Common myeloid progenitor, CD34-positive (primary cell): ENCODE data around the gene KHDC1.
"Not testable (repeated sequence)": the region's sequence is repeated elsewhere in the genome, so short reads cannot be mapped to it uniquely, and the experiment has no call there.

ENCODE experiments used
- CTCF ChIA-PET: fragments of 350-600 bp; sonication (Branson Sonifier 250); formaldehyde crosslinking; loops from one replicate; lab custom pipeline; 2021; ENCODE audit warnings: antibody characterized with exemption; lab: Charles Lee
- POLR2A ChIA-PET: fragments of 350-600 bp; sonication (Branson Sonifier 250); formaldehyde crosslinking; loops from one replicate; lab custom pipeline; 2021; ENCODE audit warnings: antibody characterized with exemption; lab: Charles Lee
- DNase-seq, 3 donors: peaks; one replicate each; pipeline versions ENCODE4 v3.0.0 to v3.0.0-alpha.2; 2013
- H3K27ac ChIP-seq, 2 experiments: 1 replicate in 1 of 2; 2 replicates in 1 of 2; pipeline ENCODE4 v1.7.0; 2013; ENCODE audit warnings: inconsistent platforms in 2 of 2, low read length in 2 of 2, mild to moderate bottlenecking in 2 of 2, low read depth in 1 of 2, moderate library complexity in 1 of 2; ENCODE audit not compliant: severe bottlenecking in 2 of 2, insufficient read depth in 1 of 2, poor library complexity in 1 of 2
- H3K27me3 ChIP-seq, 5 experiments: replicated peaks in 2 of 5; 1 replicate in 3 of 5; 2 replicates in 2 of 5; pipeline versions ENCODE4 v1.6.1 to v1.7.0; 2013; ENCODE audit warnings: low read length in 4 of 5, mild to moderate bottlenecking in 2 of 5, moderate library complexity in 2 of 5, inconsistent platforms in 1 of 5; ENCODE audit not compliant: insufficient read depth in 5 of 5, control insufficient read depth in 4 of 5
- H3K36me3 ChIP-seq, 4 experiments: 1 replicate in 2 of 4; 2 replicates in 2 of 4; pipeline versions ENCODE4 v1.6.1 to v1.7.0; 2013; ENCODE audit warnings: low read length in 3 of 4, control low read depth in 1 of 4, mild to moderate bottlenecking in 1 of 4; ENCODE audit not compliant: control insufficient read depth in 4 of 4, insufficient read depth in 4 of 4
- H3K4me1 ChIP-seq, 4 experiments: 1 replicate in 3 of 4; 2 replicates in 1 of 4; pipeline versions ENCODE4 v1.6.1 to v1.7.1; 2013; ENCODE audit warnings: low read length in 3 of 4, mild to moderate bottlenecking in 3 of 4, control low read depth in 1 of 4, inconsistent platforms in 1 of 4, moderate library complexity in 1 of 4; ENCODE audit not compliant: control insufficient read depth in 4 of 4, insufficient read depth in 4 of 4; ENCODE audit errors: control extremely low read depth in 1 of 4
- H3K4me3 ChIP-seq, 7 experiments: 1 replicate in 4 of 7; 2 replicates in 3 of 7; pipeline versions ENCODE4 v1.5.1 to v1.7.0; 2013; ENCODE audit warnings: mild to moderate bottlenecking in 7 of 7, low read length in 6 of 7, moderate library complexity in 6 of 7, inconsistent platforms in 2 of 7, low read depth in 2 of 7, control low read depth in 1 of 7; ENCODE audit not compliant: insufficient read depth in 4 of 7, control insufficient read depth in 1 of 7; ENCODE audit errors: extremely low read depth in 1 of 7
- H3K9me3 ChIP-seq, 5 experiments: 1 replicate in 4 of 5; 2 replicates in 1 of 5; pipeline versions ENCODE4 v1.6.1 to v1.7.1; 2013; ENCODE audit warnings: low read length in 4 of 5, mild to moderate bottlenecking in 2 of 5, inconsistent platforms in 1 of 5, low read depth in 1 of 5, moderate library complexity in 1 of 5; ENCODE audit not compliant: control insufficient read depth in 4 of 5, insufficient read depth in 2 of 5; ENCODE audit errors: control extremely low read depth in 1 of 5
- WGBS: methylation state at CpG from one replicate; pipeline ENCODE4 v1.1.5; 2013; ENCODE audit not compliant: insufficient coverage; 5-methylcytosine and 5-hydroxymethylcytosine counted together

Gene KHDC1

DNA sequence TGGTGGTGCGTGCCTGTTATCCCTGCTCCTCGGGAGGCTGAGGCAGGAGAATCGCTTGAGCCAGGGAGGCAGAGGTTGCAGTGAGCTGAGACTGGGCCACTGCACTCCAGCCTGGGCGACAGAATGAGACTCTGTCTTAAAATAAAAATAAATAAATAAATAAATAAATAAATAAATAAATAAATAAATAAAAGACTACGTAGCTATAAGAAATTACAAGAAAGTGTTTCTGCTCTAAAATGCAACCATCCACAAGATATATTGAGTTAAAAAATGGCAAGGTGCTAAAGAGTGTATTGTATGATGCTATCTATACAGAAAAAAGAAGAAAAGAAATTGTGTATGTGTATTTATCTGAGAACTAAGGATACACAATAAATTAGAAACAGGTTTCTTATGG is 8.7 kb downstream of the KHDC1 start:
- H3K4me3 ChIP-seq, H3K36me3 ChIP-seq, H3K27me3 ChIP-seq, H3K27ac ChIP-seq, H3K4me1 ChIP-seq, POLR2A ChIA-PET, DNase-seq, H3K9me3 ChIP-seq, CTCF ChIA-PET: not testable (repeated sequence)
- 100% methylated on average over 3 of the region's 5 CpGs for WGBS

DNA sequence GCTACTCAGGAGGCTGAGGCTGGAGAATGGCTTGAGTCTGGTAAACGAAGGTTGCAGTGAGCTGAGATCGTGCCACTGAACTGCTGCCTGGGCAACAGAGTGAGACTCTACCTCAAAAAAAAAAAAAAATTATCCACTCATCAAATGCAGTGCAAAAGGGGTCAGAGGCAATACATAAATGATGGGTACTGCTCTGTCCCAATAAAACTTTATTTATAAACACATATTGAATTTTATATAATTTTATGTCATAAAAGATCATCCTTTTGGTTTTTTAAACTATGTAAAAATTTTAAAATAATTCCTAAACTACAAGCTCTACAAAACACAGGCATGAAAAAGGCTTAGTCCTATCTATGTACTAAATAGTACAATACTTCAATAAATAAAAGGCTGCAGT is 10.3 kb downstream of the KHDC1 start:
- DNase-seq = no peak
- CTCF ChIA-PET = interaction anchor here (0.7 kb wide), 1 partner anchor 821 kb away, joined by 3 read pairs; no protein-coding TSS in a partner anchor
- no peak overlapping the region for H3K27ac ChIP-seq
- H3K4me3 ChIP-seq = no peak overlapping the region
- POLR2A ChIA-PET = interaction anchor here (0.6 kb wide), 1 partner anchor 12 kb away, joined by 3 read pairs; no protein-coding TSS in a partner anchor
- no peaks in the 10 kb centered on the region for H3K9me3 ChIP-seq
- 100% methylated on average over 1 of the region's 2 CpGs for WGBS
- H3K36me3 ChIP-seq = no peaks in the 10 kb centered on the region
- no peaks in the 10 kb centered on the region for H3K27me3 ChIP-seq
- H3K4me1 ChIP-seq = no peaks in the 10 kb centered on the region

DNA sequence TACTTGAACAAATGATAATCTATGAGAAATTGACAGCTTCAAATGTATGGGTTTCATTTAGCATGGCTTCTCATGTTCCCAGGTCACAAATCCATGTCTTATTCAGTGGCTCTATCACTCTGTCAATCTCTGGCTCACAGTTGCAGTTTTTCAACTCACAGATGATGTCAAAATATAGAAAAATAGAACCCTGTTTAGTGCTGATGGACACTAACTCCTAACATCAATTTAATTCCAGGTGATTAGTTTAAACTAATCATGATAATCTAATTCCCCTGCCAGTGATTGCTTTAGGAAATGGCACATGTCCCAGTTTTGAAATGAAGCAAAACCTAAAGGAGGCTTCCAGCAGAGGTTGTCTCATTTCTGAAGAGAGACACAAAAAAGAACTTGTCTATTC is 13.0 kb downstream of the KHDC1 start:
- Histone ChIP-seq H3K27ac (no peak overlapping the region), H3K36me3 (no peaks in the 10 kb centered on the region), H3K4me3 (no peak overlapping the region), H3K4me1 (no peaks in the 10 kb centered on the region), H3K27me3 (no peaks in the 10 kb centered on the region), H3K9me3 (no peaks in the 10 kb centered on the region)
- ChIA-PET CTCF (no interaction called here), POLR2A (no interaction called here)
- no peak for DNase-seq

DNA sequence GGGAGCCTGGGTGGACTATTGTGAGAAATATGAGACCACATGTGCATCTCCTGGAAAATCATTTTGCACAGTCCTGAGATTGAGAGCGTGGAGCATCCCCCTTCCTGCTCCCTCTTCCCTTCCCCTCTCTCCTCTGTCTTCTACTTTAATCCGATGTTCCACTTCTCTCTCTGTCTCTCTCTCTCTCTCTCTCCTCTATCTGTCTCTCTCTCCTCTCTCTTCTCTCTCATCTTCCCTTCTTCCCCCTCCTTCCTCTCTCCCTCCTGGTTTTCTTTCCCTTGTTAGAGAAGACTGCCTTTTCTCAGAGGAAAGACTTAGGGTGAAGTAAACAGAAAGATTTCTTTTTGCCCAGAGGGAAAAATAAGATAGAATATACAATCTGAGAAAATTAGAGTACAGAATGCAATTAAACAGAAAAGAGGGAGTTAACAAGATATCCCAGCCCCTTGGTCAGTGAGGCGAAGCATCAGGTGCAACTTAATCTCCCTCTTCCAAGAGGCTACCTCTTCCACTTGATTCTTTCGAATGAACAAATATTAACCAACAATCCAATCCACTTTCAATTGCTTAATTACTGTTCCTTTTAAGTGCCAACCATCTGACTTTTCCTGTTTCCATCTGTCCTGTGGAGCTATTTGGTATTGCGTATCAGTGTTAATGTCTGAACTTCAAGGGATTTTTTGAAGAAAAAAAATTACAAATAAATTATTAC is 14.6 kb downstream of the KHDC1 start:
- Histone ChIP-seq H3K4me1 (no peaks in the 10 kb centered on the region), H3K27me3 (no peaks in the 10 kb centered on the region), H3K4me3 (no peak overlapping the region), H3K36me3 (no peaks in the 10 kb centered on the region), H3K9me3 (no peaks in the 10 kb centered on the region), H3K27ac (no peak overlapping the region)
- no peak for DNase-seq
- CTCF ChIA-PET = no interaction called here
- POLR2A ChIA-PET = no interaction called here
- WGBS = 84% methylated on average over 2 of the region's 5 CpGs

DNA sequence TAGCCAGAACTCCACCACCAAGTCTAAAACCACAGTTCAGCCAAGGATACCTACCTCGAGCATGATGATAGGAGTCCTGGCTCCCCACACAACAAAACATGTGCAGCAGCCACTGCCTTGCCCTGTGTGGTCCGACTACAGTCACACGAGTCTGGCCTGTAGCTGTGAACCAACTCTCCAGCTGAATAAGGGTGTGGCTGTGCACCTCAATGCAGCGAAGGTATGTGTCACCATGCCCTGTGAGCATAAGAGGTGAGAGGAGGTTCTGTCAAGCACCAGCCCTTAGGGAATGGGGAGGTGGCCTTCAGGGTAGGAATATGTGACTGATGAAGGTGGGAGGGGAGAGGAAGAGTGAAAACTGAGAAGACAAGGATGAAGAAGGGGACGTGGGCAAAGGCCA is 21.0 kb downstream of the KHDC1 start:
- H3K4me1 ChIP-seq = no peaks in the 10 kb centered on the region
- ChIA-PET CTCF (no interaction called here), POLR2A (no interaction called here)
- no peak for DNase-seq
- no peak overlapping the region for H3K27ac ChIP-seq
- H3K36me3 ChIP-seq = no peaks in the 10 kb centered on the region
- no peaks in the 10 kb centered on the region for H3K9me3 ChIP-seq
- 94% methylated on average over 3 of the region's 5 CpGs for WGBS
- no peak overlapping the region for H3K4me3 ChIP-seq
- H3K27me3 ChIP-seq = no peaks in the 10 kb centered on the region

DNA sequence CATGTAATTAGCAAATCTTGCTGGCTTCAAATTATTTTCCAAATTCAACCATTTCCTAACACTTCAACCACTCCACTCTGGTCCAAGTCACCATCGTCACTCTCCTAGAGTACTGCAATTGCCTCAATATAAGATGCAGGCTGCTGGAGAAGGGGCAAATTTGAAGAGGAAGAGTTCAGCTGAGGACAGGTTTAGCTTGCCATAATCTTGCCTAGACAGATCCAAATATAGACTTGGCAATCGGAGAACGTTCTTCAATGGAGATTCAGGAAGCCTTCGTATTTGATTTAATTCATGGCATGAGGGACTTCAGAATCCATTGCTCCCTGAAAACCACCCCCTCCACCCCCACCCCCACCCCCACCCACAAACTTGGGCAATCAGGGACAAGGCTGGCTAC is 22.3 kb downstream of the KHDC1 start:
- Histone ChIP-seq H3K36me3 (no peaks in the 10 kb centered on the region), H3K9me3 (no peaks in the 10 kb centered on the region), H3K27ac (no peak overlapping the region), H3K4me3 (no peak overlapping the region), H3K4me1 (no peaks in the 10 kb centered on the region), H3K27me3 (no peaks in the 10 kb centered on the region)
- WGBS = 93% methylated on average over 3 of the region's 4 CpGs
- no peak for DNase-seq
- CTCF ChIA-PET = interaction anchor here (0.6 kb wide), 1 partner anchor 14 kb away, joined by 3 read pairs; no protein-coding TSS in a partner anchor
- POLR2A ChIA-PET = no interaction called here

DNA sequence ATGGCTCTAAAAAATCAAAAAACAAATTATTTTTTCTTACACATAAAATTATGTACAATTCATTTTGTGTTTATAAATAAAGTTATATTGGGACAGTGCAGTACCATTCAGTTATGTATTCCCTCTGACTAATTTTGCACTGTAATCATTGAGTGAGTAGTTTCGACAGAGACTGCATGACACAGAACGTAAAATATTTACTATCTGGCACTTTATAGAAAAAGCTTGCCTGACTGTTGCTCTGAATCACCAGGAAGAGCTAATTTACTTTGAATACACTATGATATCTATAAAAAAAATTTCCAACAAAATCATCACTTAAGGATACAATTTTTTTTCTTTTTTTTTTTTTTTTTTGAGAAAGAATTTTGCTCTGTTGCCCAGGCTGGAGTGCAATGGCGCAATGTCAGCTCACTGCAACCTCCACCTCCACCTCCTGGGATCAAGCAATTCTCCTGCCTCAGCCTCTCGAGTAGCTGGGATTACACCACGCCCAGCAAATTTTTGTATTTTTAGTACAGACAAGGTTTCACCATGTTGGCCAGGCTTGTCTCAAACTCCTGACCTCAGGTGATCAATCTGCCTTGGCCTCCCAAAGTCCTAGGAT is 26.7 kb downstream of the KHDC1 start:
- 100% methylated on average over 2 of the region's 5 CpGs for WGBS
- DNase-seq = no peak
- ChIA-PET POLR2A (no interaction called here), CTCF (no interaction called here)
- H3K4me3 ChIP-seq = no peak overlapping the region
- H3K27ac ChIP-seq = no peak overlapping the region
- no peaks in the 10 kb centered on the region for H3K4me1 ChIP-seq
- H3K9me3 ChIP-seq = no peaks in the 10 kb centered on the region
- H3K36me3 ChIP-seq = no peaks in the 10 kb centered on the region
- H3K27me3 ChIP-seq = no peaks in the 10 kb centered on the region
